GM19395 (cell line): ENCODE results near the gene CADM1.
A peak's percentile ranks its signal among the peaks of the same experiment; 100 is the strongest.

Source experiments
- ATAC-seq: cut with Tn5 transposase; IDR thresholded peaks from one replicate; pipeline ENCODE4 v1.9.1; 2021; ENCODE audit warnings: mild to moderate bottlenecking, moderate library complexity; ENCODE audit not compliant: unreplicated experiment

Gene CADM1

DNA sequence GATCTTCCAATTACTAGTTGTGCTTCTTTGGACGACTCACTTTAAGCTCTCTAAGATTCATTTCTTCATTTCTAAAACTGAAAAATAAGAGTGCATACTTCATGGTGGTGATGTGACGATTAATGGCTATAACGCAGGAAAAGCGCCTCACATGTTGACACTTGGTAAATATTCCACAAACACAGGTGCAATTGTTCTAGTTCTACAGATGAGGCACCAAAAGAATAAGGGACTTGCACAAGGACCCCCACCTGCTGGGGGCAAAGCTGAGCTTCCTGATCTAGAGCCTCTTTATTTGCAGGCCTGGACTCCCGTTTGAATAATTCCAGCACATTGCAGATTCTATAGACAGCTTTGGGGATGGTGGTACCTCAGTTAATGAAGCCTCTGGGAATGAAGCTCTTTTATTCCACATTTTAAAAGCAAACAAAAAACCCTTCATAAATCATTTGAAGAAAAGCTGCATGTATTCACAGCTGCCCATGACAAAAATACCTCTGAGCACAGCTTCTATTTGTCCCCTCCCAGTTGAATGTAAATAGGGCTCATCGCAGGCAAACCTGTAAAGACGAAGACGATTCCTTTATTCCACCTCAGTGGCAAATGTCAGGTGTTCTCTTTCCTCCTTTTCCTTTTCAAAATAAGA, 14.9 kb upstream of the CADM1 start:
- ATAC-seq: no peak

DNA sequence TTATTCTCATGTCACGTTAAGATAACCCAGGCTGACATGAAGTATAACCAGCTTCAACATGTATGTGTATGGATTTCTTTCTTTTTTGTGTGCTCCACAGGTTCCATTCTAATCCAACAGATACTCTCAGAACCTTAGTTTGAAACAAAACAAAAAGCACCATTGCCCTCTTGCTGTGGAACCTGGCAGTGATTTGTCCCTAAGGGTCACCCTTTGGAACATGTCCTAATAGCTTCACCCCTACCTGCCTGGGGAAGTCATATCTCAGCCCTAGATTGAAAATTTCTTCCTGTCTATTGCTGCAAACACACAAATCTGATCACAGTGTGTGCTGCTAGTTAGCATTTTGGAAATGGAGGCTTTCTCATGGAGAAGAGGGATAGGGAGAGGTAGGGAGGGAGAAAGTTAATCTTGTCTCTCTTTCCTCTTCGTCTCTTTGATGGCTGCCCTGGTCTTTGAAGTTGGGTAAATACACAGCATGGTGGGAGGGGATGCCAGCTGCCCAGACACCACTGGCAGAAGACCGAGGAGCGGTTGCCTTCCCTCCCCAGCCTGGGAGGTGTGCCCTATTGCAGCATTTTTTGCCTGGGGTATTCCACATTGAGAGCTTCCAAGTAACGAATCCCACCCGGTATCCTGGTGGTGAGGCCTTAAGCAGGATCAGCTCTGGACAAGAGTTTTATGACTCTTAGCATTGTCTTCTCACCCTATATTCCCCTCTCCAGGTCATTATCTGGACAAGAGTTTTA, 11.6 kb upstream of the CADM1 start:
- ATAC-seq: no peak

DNA sequence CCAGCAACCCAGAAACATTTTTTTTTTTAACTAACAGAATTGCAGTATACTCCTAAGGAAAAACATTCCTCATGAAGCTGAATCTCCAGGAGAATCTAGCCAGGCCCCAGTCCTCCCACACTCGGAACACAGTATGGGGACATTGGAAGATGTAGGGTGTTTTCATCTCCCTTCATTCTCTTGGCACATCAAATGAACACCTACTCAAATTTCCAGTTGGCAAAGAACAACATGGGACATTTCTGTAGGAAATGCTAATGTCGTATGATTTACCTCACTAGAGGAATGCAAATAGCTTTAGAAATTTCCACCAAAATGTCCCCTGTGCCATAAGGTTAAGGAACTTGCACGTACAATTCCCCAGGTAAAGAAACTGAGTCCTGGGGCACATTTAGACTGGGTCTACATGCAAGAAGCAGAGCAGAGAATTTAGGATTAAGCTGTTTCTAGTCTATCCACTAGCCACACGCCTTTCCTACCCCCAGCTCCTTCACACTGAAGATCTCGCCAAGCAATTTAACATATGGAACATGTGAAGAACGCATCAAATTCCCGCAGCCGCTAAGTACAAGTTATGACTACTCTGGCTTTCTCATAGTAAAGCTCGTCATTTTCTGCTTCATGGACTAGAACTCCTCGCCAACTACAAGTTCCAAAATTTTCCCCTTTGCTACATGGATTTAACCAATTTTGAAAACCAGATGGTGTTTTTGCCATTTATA, 2.9 kb upstream of the CADM1 start:
- no peak for ATAC-seq

DNA sequence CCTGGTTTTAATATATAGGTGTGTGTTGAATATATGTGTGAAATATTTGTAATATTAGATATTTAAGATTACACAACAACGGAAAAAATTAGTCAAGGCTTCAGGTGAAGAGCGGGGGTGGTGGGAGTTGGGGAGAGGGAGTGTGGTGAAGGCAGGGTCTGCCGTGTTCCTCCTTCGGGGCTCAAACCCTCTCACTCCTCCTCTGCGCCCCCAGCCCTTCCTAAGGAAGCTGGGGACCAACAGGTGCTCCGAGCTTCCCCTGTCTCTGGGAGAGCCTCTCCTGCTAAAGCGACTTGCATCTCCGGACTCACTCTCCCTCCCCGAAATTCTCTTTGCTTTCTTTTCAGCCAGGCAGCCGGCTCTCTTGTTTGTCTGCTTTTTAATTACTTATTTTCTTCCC, 960 bp upstream of the CADM1 start:
- no peak for ATAC-seq

DNA sequence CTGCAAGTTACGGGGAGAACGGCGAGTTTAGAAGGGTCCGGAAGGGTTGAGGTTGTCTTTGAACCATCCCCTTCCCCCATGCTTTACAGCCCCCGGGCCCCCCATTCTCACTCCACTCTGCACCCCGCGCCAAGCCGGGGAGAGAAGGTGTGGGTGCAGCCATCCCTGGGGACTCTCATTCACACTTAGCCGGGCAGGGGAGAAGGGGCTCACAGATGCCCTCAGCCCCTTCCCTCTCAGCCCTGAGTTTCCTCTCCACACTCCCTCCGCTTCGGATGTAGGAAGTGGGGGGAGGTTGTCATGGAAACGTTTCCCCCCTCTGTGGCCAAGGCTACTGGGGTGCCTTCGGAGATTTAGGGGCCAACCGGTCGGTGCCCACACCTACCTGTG, 334 bp downstream of the CADM1 start:
- ATAC-seq: peak; percentile 3

DNA sequence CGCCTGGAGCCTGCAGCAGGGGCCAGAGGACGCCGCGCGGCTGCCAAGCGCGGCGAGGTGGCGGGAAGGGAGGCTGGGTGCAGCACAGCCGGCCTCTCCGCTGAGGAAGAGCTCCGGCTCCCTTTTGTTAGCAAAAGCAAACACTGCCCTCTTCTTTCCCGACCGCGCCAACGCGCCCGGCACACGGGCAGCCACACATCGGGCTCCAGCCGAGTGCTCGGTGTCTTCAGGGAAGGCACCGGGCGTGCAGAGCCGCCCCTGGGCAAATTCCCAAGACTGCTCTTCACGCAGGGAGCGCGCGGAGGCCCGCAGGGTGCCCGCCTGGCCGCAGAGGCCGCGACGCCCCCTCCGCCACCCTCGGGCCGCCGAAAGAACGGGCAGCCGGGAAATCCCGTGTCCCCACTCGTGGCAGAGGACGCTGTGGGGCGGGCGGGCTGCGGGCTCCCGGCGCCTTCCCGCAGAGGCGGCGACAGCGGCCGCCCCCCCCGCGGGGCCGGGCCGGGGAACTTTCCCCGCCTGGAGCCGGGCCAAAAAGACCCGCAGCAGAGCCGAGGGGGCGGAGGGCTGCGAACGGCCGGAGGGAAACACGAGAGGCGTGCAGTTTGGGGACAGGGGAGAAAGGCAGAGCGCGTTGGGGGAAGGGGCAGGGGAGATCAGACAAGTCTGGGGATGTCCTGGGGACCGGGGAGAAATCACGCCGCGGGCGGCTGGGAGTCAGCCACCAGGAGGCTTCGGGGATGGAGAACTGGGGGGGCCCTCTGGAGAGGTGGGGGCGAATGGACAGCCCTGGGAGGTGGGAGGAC, 931 bp downstream of the CADM1 start:
- ATAC-seq: no peak

DNA sequence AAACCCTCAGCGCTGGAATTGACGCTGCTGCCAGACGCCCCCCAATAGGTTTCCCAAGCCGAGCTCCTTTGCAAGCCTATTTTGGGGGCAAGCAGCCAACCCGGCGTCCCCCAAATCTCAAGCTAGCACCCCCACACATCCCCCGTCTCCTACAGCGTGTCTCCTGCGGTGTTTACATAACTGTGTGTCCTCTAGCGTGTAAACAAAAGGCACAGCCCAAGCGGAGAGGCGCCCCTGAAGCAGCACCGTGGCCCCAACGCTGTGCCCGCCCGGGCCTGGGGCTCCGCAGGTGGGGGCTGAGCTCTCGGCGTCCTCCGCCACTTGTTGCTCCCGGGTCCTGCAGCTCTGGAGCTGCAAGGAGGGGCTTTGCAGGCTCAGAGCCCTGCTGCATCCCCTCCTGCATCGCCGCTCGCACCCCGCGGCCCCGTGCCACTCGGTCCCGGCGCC, 1.6 kb downstream of the CADM1 start:
- no peak for ATAC-seq

DNA sequence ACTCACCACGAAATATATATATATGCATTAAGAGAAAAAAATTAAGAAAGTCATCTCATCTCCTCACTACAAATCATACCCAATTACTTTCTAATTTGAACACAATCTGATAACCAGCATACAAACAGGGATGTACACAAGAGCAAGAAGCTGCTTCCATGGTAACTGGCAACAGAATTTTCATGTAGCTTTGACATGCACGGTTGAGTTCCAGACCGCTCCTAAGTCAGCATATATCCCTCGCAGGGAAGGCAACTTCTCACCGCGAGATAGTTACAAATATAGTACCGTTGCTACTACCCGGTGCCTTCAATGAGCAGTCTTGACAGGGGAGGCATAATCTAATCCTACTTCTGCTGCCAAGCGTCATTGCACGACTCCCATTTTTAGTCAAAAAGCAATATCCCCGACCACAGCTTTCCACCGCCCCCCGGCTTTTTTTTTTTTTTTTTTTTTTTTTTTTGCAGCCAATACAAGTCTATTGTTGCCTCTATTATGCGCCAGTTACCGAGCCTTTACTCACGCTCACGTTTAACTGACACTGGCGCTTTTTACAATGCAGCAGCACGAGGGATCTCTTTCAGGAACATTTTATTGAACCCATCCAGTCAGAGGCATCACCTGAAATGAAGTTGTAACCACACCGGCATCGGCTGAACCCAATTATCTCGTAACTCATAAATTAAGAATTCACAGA, 2.2 kb downstream of the CADM1 start:
- no peak for ATAC-seq

DNA sequence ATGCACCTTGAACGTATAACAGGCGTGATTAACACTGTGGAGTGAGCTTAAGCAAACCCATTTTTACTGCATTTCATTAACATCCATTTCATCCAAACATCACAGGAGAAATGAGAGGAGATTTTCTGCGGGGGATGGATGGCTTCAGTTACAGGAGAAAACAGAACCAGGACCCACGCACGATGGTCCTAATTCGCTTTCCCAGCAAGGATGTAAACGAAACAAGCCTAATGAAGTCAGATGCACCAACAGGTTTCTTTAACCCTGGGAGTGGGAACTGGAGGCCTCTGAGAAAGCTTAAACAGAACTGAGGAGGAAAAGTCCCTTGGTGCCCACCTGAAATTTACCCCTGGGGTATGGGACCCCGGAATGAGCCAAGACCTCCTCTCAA, 2.7 kb downstream of the CADM1 start:
- no peak for ATAC-seq

DNA sequence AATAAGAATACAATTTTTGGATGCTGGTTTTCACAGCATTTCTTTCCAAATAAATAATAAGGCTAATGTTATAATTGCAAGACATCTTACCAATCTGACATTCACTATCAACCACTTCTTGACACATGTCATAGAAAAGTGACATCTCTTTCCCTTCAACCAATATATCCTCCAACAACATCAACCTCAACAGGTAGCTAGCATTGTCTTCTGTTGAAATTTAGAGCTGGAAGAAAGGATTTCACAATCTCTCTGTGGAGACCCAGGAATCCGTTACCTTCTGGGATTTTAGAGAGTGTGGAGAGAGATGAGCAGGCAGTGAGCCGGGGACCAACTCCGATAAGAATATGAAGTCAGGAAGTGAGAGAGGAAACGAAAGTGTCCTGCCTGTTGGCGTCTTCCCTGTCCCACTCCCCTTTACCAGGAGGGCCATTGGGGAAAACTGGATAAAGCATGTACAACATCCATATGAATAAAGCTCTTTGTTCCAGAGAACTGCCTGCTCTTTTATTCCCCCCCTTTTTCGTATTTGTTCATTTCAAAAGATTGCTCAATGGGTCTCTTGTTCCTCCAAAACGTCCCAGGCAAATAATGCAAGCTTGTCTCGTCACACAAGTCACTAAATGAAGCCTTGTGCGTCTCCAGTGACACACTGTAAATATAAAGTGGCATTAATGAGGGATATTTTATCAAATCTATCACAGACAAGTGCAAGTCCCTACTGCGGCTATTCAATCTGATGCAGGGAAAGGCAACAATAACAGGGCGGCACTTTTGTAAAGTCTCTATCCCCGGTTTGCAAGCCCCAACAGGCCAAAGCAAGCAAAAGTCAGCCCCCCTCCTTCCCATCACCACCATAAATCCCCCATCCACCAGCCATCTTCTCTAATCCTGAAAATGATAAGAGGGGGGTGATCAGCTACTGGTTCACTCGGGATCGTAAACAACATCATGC, 3.4 kb downstream of the CADM1 start:
- ATAC-seq: no peak

DNA sequence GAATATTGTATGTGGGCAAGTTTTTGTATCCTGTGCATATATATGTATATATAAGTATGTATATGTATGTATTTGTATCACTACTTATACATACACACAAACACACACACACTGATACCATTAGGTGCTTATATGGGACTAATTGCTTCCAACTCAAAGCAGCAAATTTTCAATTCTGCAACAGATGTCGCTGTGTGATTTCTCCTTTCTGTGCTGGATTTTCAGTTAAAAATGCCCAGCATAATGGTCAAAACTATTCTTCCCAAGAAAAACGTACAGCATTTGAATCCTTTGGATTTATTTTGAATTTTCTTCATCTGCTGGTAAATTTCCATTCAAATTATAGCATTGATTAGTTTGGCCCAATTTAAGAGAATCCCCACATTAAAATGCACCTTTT, 4.3 kb downstream of the CADM1 start:
- ATAC-seq: no peak

DNA sequence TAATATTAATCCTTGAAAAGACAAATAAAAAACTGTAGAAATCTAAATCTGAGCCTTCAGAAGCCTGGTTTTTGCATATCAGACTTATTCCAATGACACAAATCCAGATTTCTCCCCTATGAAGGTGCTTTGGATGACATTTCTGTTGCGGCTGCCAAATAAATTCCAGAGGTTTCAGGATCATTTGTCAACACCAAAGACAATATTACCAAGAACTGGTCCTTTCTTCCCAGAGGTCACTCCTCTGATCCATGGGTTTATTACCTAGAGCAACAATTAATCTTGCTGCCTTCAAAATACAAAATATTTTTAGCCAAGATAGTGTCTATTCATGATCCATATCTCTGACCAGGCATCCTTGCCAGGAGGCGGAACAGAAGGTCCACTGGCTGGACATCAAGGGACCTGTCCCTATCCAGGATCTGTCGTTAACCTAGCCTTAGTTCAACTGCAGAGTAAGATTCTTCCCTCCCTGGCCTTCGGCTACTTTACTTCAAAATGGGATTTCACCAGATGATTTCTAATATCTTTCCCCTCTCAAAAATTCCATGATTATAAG, 4.9 kb downstream of the CADM1 start:
- ATAC-seq: no peak

DNA sequence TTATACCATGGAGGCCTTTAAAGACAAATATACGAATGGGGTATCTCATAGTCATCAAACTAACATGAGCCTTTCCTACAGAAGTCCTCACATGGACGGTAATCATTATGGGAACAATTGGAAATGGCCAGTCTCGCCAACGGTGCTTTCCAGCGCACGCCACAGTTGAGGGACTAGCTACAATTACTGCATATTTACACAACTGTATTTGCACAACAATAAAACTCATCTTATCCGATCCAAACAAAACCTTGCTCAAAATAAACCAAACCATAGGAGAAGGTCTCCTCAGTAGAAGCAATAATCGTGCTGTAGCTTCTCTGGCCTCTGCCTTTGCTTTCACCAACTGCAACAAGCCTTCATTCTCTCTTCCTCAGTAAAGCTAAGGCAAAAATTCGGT, 5.9 kb downstream of the CADM1 start:
- ATAC-seq: no peak

DNA sequence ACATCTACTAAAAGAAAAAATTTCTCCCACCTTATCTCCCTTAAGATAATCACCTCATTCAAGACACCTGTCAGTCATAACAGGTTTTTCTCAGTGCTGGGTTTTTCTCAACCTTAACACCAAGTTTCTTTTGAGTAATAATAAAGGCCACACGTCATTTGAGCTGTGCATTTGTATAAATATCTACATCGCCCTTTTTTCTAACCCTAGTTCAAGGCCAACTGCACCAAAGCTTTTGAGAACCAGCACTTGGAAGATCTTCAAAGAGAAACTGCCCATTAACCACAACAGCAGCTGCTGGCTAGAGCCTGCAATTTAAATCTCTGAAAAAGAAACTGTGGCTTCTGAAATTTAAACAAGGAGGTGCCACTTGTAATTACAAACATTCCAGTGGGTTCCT, 6.9 kb downstream of the CADM1 start:
- peak; percentile 64 for ATAC-seq

DNA sequence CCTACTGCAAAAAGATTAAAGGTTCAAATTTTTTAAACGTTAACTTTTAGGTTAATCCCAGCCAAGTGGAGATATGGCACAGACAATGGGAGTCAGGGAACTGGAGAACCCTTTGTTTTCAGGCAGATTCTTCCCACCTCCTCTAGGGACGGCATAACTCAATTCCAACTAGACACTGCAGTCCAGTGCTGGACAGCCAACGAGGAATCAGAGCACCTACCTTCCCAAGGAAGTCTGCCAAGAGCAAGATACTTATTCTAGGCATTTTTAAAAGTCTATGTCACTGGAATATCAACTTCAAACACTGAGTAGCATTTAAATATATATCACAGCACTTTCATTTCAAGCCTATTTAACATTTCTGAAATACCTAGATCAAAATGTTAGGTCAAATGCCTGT, 7.3 kb downstream of the CADM1 start:
- peak; percentile 8 for ATAC-seq

DNA sequence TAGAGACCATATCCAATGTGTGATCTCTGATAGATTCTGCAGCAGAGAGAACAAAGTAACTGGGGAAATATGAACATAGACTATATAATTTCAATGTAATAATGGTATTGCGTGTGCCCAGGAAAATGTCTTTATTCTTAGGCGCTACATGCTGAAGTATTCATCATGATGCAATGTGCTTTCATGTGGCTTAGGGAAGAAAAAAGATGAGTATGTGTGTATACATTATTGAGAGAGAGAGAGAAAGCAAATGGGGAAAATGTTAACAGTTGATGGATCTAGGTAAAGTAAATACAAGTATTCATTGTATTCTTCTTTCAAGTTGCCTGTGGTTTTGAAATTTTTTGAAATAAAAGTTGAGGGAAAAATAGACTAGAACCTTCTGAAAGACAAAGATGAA, 10.3 kb downstream of the CADM1 start:
- ATAC-seq: no peak

DNA sequence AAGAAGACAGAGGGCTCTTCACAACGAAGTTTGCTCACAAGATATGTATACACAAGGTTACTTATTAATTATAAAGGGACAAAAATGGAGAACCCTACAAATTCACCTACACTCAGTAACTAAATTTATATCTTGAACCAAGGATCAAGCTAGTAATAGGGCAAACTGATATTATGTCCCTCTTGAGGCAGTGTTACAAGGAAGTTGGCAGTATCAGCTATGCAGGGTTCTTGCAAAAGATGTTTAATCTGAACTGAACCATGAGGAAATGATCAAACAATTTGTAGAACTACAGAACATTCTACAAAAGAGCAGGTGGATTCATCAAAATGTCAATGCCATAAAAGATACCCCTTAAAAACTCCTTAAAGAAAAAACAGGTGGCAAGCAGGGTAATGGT, 10.7 kb downstream of the CADM1 start:
- no peak for ATAC-seq

DNA sequence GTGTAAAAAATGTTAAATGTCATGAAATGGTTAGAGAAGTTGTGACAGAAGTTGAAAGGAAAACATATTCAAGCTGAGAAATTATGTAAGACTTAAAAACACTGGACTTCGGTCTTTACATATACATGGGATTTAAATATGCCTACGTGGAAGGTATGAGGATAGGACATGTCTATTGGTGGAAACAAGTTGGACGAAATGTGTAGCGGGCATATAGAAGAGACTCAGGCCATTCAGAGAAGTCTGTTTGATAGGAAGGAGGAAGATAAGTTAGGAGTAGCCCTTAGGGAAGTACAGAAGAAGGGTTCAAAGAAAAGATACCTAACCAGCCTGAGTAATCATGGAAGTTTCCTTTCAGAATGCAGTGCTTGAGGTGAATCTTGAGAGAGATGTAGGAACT, 14.7 kb downstream of the CADM1 start:
- ATAC-seq: no peak

DNA sequence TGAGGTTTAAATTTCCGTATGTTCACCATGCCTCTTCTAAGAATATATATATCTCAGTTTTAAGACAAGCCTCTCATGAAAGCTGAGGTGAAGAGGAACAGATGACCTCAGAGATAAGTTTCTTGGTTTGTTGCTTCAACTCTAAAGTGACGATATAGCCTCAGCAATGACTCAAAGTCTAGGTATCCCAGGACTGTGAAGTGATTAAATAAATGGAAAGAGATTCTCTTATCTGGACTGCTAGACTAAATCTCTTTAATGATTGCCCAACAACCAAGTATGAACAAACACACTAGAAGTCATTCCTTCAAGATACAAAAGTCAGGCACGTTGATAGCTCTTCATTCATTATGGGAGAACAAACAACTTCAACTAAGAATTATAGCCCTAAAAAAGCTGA, 15.3 kb downstream of the CADM1 start:
- ATAC-seq: no peak
